Measurements from ENCODE around the gene CMIP.

- no peak for TF ChIP-seq POLR2A (IDR thresholded peaks at IDR 0.05)
- TF ChIP-seq CTCF (IDR thresholded peaks at IDR 0.05): no peak
- TF ChIP-seq POLR2AphosphoS5 (IDR thresholded peaks at IDR 0.05): no peak
Observed at GRCh38 chr16:81483970-81484595, 39.5 kb downstream of the CMIP start.
